Osteocyte (in vitro differentiated cells): Measurements from ENCODE around the gene BET1L. TPM values are rescaled to one million over a fixed set of nuclear protein-coding genes. Genes with fewer than 3 reads are reported as not detected.
A peak's percentile ranks its signal among the peaks of the same experiment; 100 is the strongest.

Source experiments
- DNase-seq: peaks from one replicate; pipeline ENCODE4 v3.0.0; 2021; ENCODE audit warnings: mixed read lengths; ENCODE audit not compliant: unreplicated experiment; ENCODE audit errors: extremely low spot score
- H3K27ac Mint-ChIP-seq: one replicate; pipeline ENCODE4 v1.8.0; 2021; ENCODE audit warnings: mild to moderate bottlenecking, mixed read lengths; ENCODE audit not compliant: unreplicated experiment
- H3K27me3 Mint-ChIP-seq: one replicate; pipeline ENCODE4 v1.8.0; 2021; ENCODE audit warnings: mixed read lengths; ENCODE audit not compliant: unreplicated experiment
- H3K36me3 Mint-ChIP-seq: one replicate; pipeline ENCODE4 v1.8.0; 2021; ENCODE audit warnings: mixed read lengths; ENCODE audit not compliant: unreplicated experiment
- H3K4me1 Mint-ChIP-seq: one replicate; pipeline ENCODE4 v1.8.0; 2021; ENCODE audit warnings: mixed read lengths; ENCODE audit not compliant: unreplicated experiment
- H3K4me3 Mint-ChIP-seq: one replicate; pipeline ENCODE4 v1.8.0; 2021; ENCODE audit warnings: mild to moderate bottlenecking, moderate library complexity, mixed read lengths; ENCODE audit not compliant: unreplicated experiment
- H3K9me3 Mint-ChIP-seq: one replicate; pipeline ENCODE4 v1.8.0; 2021; ENCODE audit warnings: mixed read lengths; ENCODE audit not compliant: unreplicated experiment
- CTCF ChIP-seq: fragments of 200-600 bp; sonication (generic); IDR thresholded peaks from 2 replicates; pipeline ENCODE4 v1.5.0; 2021; ENCODE audit warnings: antibody characterized with exemption, mild to moderate bottlenecking, moderate library complexity
- total RNA-seq: library from RNA; stranded (reverse); gene quantifications from 2 replicates; pipeline ENCODE4 v1.2.1, GENCODE V29; 2021

The BET1L gene
- total RNA-seq, 1 donor from 2014 or later = 59.3 TPM

GRCh38 chr11:212150-213100 is 5.2 kb upstream of the BET1L start:
- Mint-ChIP-seq H3K4me1 (peaks cover 16% of the 10 kb centered on the region), H3K9me3 (no peaks in the 10 kb centered on the region), H3K36me3 (peaks cover 10% of the 10 kb centered on the region), H3K27me3 (no peaks in the 10 kb centered on the region), H3K4me3 (no peak overlapping the region), H3K27ac (peak overlapping the region; percentile 38)
- no peak for DNase-seq
- TF ChIP-seq CTCF = no peak

GRCh38 chr11:211741-212140 is 4.5 kb upstream of the BET1L start:
- Mint-ChIP-seq H3K27me3 (no peaks in the 10 kb centered on the region), H3K9me3 (no peaks in the 10 kb centered on the region), H3K4me1 (peaks cover 16% of the 10 kb centered on the region), H3K4me3 (no peak overlapping the region), H3K36me3 (peaks cover 10% of the 10 kb centered on the region), H3K27ac (no peak overlapping the region)
- no peak for TF ChIP-seq CTCF
- no peak for DNase-seq

- Mint-ChIP-seq H3K27me3 (no peaks in the 10 kb centered on the region), H3K9me3 (no peaks in the 10 kb centered on the region), H3K4me3 (peak overlapping the region; percentile 44), H3K27ac (no peak overlapping the region), H3K4me1 (peaks cover 17% of the 10 kb centered on the region), H3K36me3 (peaks cover 10% of the 10 kb centered on the region)
- TF ChIP-seq CTCF = no peak
- DNase-seq = no peak
Observed at GRCh38 chr11:211295-211694, 4.1 kb upstream of the BET1L start.

- H3K4me1 Mint-ChIP-seq = peaks cover 22% of the 10 kb centered on the region
- H3K4me3 Mint-ChIP-seq = no peak overlapping the region
- DNase-seq = no peak
- no peak overlapping the region for H3K27ac Mint-ChIP-seq
- peaks cover 10% of the 10 kb centered on the region for H3K36me3 Mint-ChIP-seq
- no peaks in the 10 kb centered on the region for H3K9me3 Mint-ChIP-seq
- no peak for TF ChIP-seq CTCF
- H3K27me3 Mint-ChIP-seq = no peaks in the 10 kb centered on the region
Observed at GRCh38 chr11:210803-211180, 3.6 kb upstream of the BET1L start.

- no peak for TF ChIP-seq CTCF
- Mint-ChIP-seq H3K9me3 (no peaks in the 10 kb centered on the region), H3K4me1 (peaks cover 27% of the 10 kb centered on the region), H3K4me3 (peak overlapping the region; percentile 94), H3K27ac (peak overlapping the region; percentile 62), H3K27me3 (no peaks in the 10 kb centered on the region), H3K36me3 (peaks cover 10% of the 10 kb centered on the region)
- no peak for DNase-seq
Observed at GRCh38 chr11:210122-210802, 3.1 kb upstream of the BET1L start.
